H1 (cell line): ENCODE results near the gene MUC22. TPM values are rescaled to one million over a fixed set of nuclear protein-coding genes. Genes with fewer than 3 reads are reported as not detected.

Source experiments
- CTCF ChIA-PET: fragments of 300-600 bp; sonication (Branson Sonifier 250); formaldehyde crosslinking; loops from one replicate; lab custom pipeline; 2021; ENCODE audit not compliant: partially characterized antibody; lab: Charles Lee
- POLR2A ChIA-PET: fragments of 300-600 bp; sonication (Branson Sonifier 250); formaldehyde crosslinking; loops from one replicate; lab custom pipeline; 2021; ENCODE audit warnings: inconsistent platforms; ENCODE audit not compliant: partially characterized antibody; lab: Charles Lee
- DNase-seq, 2 experiments: peaks; one replicate each; pipeline versions ENCODE4 v3.0.0 to v3.0.0-alpha.2; 2010 to 2022; ENCODE audit warnings: low spot score in 2 of 2, low read depth in 1 of 2, mixed read lengths in 1 of 2
- FAIRE-seq: peaks from 2 replicates; lab custom pipeline; 2011; peaks lifted over from hg19 to GRCh38; lab: Jason Lieb, UNC
- H2AFZ ChIP-seq: 2 replicates; pipeline ENCODE4 v1.8.1; 2012; ENCODE audit warnings: low read length, inconsistent platforms
- H2AK5ac ChIP-seq: 2 replicates; pipeline ENCODE4 v1.6.1; 2013; ENCODE audit warnings: low read depth, low read length
- H2BK120ac ChIP-seq: replicated peaks from 2 replicates; pipeline ENCODE3; 2013; ENCODE audit warnings: low read depth, low read length, inconsistent platforms
- H2BK12ac ChIP-seq: 2 replicates; pipeline ENCODE4 v1.6.1; 2013; ENCODE audit warnings: low read depth, low read length
- H2BK15ac ChIP-seq: 2 replicates; pipeline ENCODE4 v1.6.1; 2013; ENCODE audit warnings: low read length
- H2BK20ac ChIP-seq: 2 replicates; pipeline ENCODE4 v1.6.1; 2013; ENCODE audit warnings: low read length
- H2BK5ac ChIP-seq: 2 replicates; pipeline ENCODE4 v1.6.1; 2013; ENCODE audit warnings: low read depth, low read length
- H3K14ac ChIP-seq: 2 replicates; pipeline ENCODE4 v1.6.1; 2013; ENCODE audit warnings: inconsistent platforms; ENCODE audit not compliant: insufficient read length
- H3K18ac ChIP-seq: 2 replicates; pipeline ENCODE4 v1.6.1; 2013; ENCODE audit warnings: low read length; ENCODE audit errors: extremely low read depth
- H3K23ac ChIP-seq: 2 replicates; pipeline ENCODE4 v1.6.1; 2013; ENCODE audit warnings: inconsistent platforms; ENCODE audit not compliant: insufficient read length
- H3K23me2 ChIP-seq: 2 replicates; pipeline ENCODE4 v1.6.1; 2013; ENCODE audit warnings: low read depth, low read length
- H3K27ac ChIP-seq: 2 replicates; pipeline ENCODE4 v1.6.1; 2011; ENCODE audit warnings: low read depth, low read length, inconsistent platforms
- H3K27me3 ChIP-seq, 4 experiments: replicated peaks in 1 of 4; 1 replicate in 1 of 4; 2 replicates in 3 of 4; pipeline versions ENCODE4 v1.6.1 to v1.8.1; 2011 to 2013; ENCODE audit warnings: low read length in 3 of 4, mild to moderate bottlenecking in 3 of 4, inconsistent platforms in 2 of 4, mixed read lengths in 2 of 4, moderate library complexity in 1 of 4; ENCODE audit not compliant: control insufficient read depth in 3 of 4, insufficient read depth in 3 of 4; ENCODE audit errors: extremely low read depth in 1 of 4
- H3K36me3 ChIP-seq, 4 experiments: 2 replicates each; pipeline versions ENCODE4 v1.6.1 to v1.8.1; 2011 to 2013; ENCODE audit warnings: mild to moderate bottlenecking in 4 of 4, low read length in 3 of 4, moderate library complexity in 2 of 4, control low read depth in 1 of 4, inconsistent platforms in 1 of 4; ENCODE audit not compliant: insufficient read depth in 4 of 4, control insufficient read depth in 2 of 4
- H3K4ac ChIP-seq: replicated peaks from 2 replicates; pipeline ENCODE3; 2013; ENCODE audit warnings: low read length, low read depth, mixed read lengths, inconsistent platforms; ENCODE audit not compliant: insufficient read length
- H3K4me1 ChIP-seq, 4 experiments: replicated peaks in 1 of 4; 1 replicate in 1 of 4; 2 replicates in 3 of 4; pipeline versions ENCODE4 v1.6.1 to v1.8.1; 2011 to 2013; ENCODE audit warnings: low read length in 3 of 4, inconsistent platforms in 2 of 4, mixed read lengths in 1 of 4; ENCODE audit not compliant: insufficient read depth in 4 of 4, control insufficient read depth in 3 of 4
- H3K4me2 ChIP-seq, 2 experiments: 2 replicates each; pipeline versions ENCODE4 v1.6.1 to v1.8.1; 2011 to 2013; ENCODE audit warnings: low read depth in 2 of 2, low read length in 2 of 2, control low read depth in 1 of 2, inconsistent platforms in 1 of 2, mild to moderate bottlenecking in 1 of 2; ENCODE audit not compliant: insufficient read depth in 1 of 2
- H3K4me3 ChIP-seq, 4 experiments: fragments of 200-600, 300-600 bp in 1 of 4; sonication (generic), shearing (Covaris generic), sonication (Bioruptor Twin) in 1 of 4; 2 replicates each; pipeline versions ENCODE4 v1.5.1 to v1.8.1; 2011 to 2016; ENCODE audit warnings: low read length in 4 of 4, low read depth in 3 of 4, control low read depth in 2 of 4, inconsistent platforms in 2 of 4, mild to moderate bottlenecking in 2 of 4, mixed read lengths in 1 of 4, moderate library complexity in 1 of 4; ENCODE audit not compliant: insufficient read depth in 2 of 4; ENCODE audit errors: extremely low read depth in 1 of 4
- H3K56ac ChIP-seq: replicated peaks from 2 replicates; pipeline ENCODE3; 2013; ENCODE audit warnings: low read depth, mild to moderate bottlenecking, mixed read lengths, low read length, inconsistent platforms; ENCODE audit not compliant: insufficient read length
- H3K79me1 ChIP-seq: 2 replicates; pipeline ENCODE4 v1.6.1; 2013; ENCODE audit warnings: low read depth, low read length, control low read depth
- H3K79me2 ChIP-seq, 2 experiments: 2 replicates each; pipeline versions ENCODE4 v1.6.1 to v1.8.1; 2012 to 2013; ENCODE audit warnings: low read length in 2 of 2, mild to moderate bottlenecking in 2 of 2, inconsistent platforms in 1 of 2; ENCODE audit not compliant: insufficient read depth in 2 of 2, control insufficient read depth in 1 of 2
- H3K9ac ChIP-seq, 4 experiments: replicated peaks in 1 of 4; 1 replicate in 1 of 4; 2 replicates in 3 of 4; pipeline versions ENCODE4 v1.6.1 to v1.8.1; 2011 to 2013; ENCODE audit warnings: low read depth in 3 of 4, low read length in 3 of 4, control low read depth in 2 of 4, mild to moderate bottlenecking in 2 of 4, moderate library complexity in 2 of 4, inconsistent platforms in 1 of 4; ENCODE audit errors: extremely low read depth in 1 of 4
- H3K9me3 ChIP-seq, 2 experiments: 2 replicates each; pipeline versions ENCODE4 v1.6.1 to v1.8.1; 2012 to 2013; ENCODE audit warnings: mild to moderate bottlenecking in 2 of 2, moderate library complexity in 2 of 2, control low read depth in 1 of 2, inconsistent platforms in 1 of 2, low read depth in 1 of 2, low read length in 1 of 2, mixed read lengths in 1 of 2; ENCODE audit not compliant: insufficient read depth in 2 of 2
- H4K20me1 ChIP-seq, 2 experiments: replicated peaks in 1 of 2; 2 replicates each; pipeline versions ENCODE3 to v1.8.1; 2011 to 2013; ENCODE audit warnings: inconsistent platforms in 2 of 2, low read length in 2 of 2, mild to moderate bottlenecking in 1 of 2; ENCODE audit not compliant: insufficient read depth in 2 of 2, control insufficient read depth in 1 of 2
- H4K5ac ChIP-seq: 2 replicates; pipeline ENCODE4 v1.6.1; 2013; ENCODE audit warnings: low read length, low read depth, mixed read lengths, inconsistent platforms; ENCODE audit not compliant: insufficient read length
- H4K8ac ChIP-seq: 2 replicates; pipeline ENCODE4 v1.8.0; 2013; ENCODE audit warnings: mild to moderate bottlenecking, moderate library complexity, low read length, inconsistent platforms; ENCODE audit not compliant: insufficient read depth; ENCODE audit errors: extremely low read depth
- H4K91ac ChIP-seq: replicated peaks from 2 replicates; pipeline ENCODE3; 2013; ENCODE audit warnings: low read length, mixed read lengths, inconsistent platforms; ENCODE audit not compliant: insufficient read length
- CEBPB ChIP-seq: IDR thresholded peaks from 2 replicates; pipeline ENCODE4 v1.6.1; 2012; ENCODE audit warnings: low read depth, low read length
- CREB1 ChIP-seq: IDR thresholded peaks from 2 replicates; pipeline ENCODE4 v1.6.1; 2012; ENCODE audit warnings: inconsistent platforms
- EP300 ChIP-seq, 2 experiments: IDR thresholded peaks; 1 replicate in 1 of 2; 2 replicates in 1 of 2; pipeline ENCODE4 v1.6.1; 2011 to 2012; ENCODE audit warnings: low read depth in 2 of 2, low read length in 2 of 2, mild to moderate bottlenecking in 2 of 2, borderline replicate concordance in 1 of 2, inconsistent platforms in 1 of 2, moderate library complexity in 1 of 2
- FOSL1 ChIP-seq: IDR thresholded peaks from 2 replicates; pipeline ENCODE4 v1.6.1; 2011; ENCODE audit warnings: mild to moderate bottlenecking, low read depth, low read length, moderate library complexity; ENCODE audit not compliant: insufficient read depth
- GTF2F1 ChIP-seq: IDR thresholded peaks from 2 replicates; pipeline ENCODE4 v1.6.1; 2012; ENCODE audit warnings: low read depth, low read length, improper control_type of control experiment, borderline replicate concordance
- HDAC2 ChIP-seq, 2 experiments: fragments of 300-600 bp in 1 of 2; sonication (generic) in 1 of 2; IDR thresholded peaks; 2 replicates each; pipeline ENCODE4 v1.6.1; 2011 to 2012; ENCODE audit warnings: low read depth in 2 of 2, low read length in 2 of 2, mild to moderate bottlenecking in 2 of 2, moderate library complexity in 2 of 2, borderline replicate concordance in 1 of 2, inconsistent platforms in 1 of 2
- HDAC6 ChIP-seq: IDR thresholded peaks from one replicate; pipeline ENCODE4 v1.7.1; 2012; ENCODE audit warnings: low read depth, mild to moderate bottlenecking, inconsistent platforms, low read length, moderate library complexity
- KDM1A ChIP-seq: fragments of 200-600, 300-600 bp; sonication (generic); IDR thresholded peaks from 2 replicates; pipeline ENCODE4 v1.7.1; 2016; ENCODE audit warnings: mild to moderate bottlenecking, low read length, borderline replicate concordance
- POLR2A ChIP-seq, 2 experiments: IDR thresholded peaks; 1 replicate in 1 of 2; 2 replicates in 1 of 2; pipeline ENCODE4 v1.6.1; 2011; ENCODE audit warnings: low read depth in 2 of 2, low read length in 2 of 2, mild to moderate bottlenecking in 2 of 2; ENCODE audit errors: control extremely low read depth in 1 of 2
- RFX5 ChIP-seq: IDR thresholded peaks from 2 replicates; pipeline ENCODE4 v1.6.1; 2011; ENCODE audit warnings: low read depth, low read length, improper control_type of control experiment, borderline replicate concordance
- RNF2 ChIP-seq: fragments of 200-900, 300-1000 bp; sonication (generic); IDR thresholded peaks from 2 replicates; pipeline ENCODE4 v1.7.1; 2016; ENCODE audit warnings: borderline replicate concordance, low read depth, mild to moderate bottlenecking, antibody characterized with exemption, low read length; ENCODE audit not compliant: poor library complexity, severe bottlenecking; ENCODE audit errors: missing control alignments
- SIX5 ChIP-seq: IDR thresholded peaks from 2 replicates; pipeline ENCODE4 v1.6.1; 2011; ENCODE audit warnings: mild to moderate bottlenecking, low read depth, low read length
- TAF7 ChIP-seq: optimal IDR thresholded peaks from 2 replicates; pipeline ENCODE3; 2011; ENCODE audit warnings: low read depth, mild to moderate bottlenecking, inconsistent platforms, low read length, moderate library complexity, borderline replicate concordance
- WGBS, 2 experiments: shearing (Covaris generic) in 1 of 2; methylation state at CpG; one replicate each; pipeline versions ENCODE4 v1.1.6 to v1.1.7; 2013 to 2015; ENCODE audit warnings: low lambda C conversion rate in 2 of 2, mixed read lengths in 2 of 2, inconsistent platforms in 1 of 2, low coverage in 1 of 2, missing lambda C conversion rate in 1 of 2; ENCODE audit not compliant: insufficient replicate concordance in 2 of 2, insufficient coverage in 1 of 2, insufficient read length in 1 of 2; ENCODE audit errors: extremely low coverage in 1 of 2, missing lambda C conversion rate in 1 of 2; 5-methylcytosine and 5-hydroxymethylcytosine counted together
- polyA plus RNA-seq, 7 experiments: library from polyadenylated mRNA; depleted of rRNA in 3 of 7; stranded (reverse) in 5 of 7; unstranded in 2 of 7; fragments of >200 nt in 5 of 7; fragments of 200-250 nt in 2 of 7; gene quantifications; 1 replicate in 5 of 7; 2 replicates in 1 of 7; 4 replicates in 1 of 7; pipeline versions ENCODE4 v1.2.1 to v1.2.3, GENCODE V29; 2011 to 2013; ENCODE audit warnings: missing spikeins in 2 of 7, mixed read lengths in 2 of 7
- total RNA-seq: library from RNA; stranded (reverse); fragmentation: NEBNext Ultra II Directional; extraction: Animal tissue kit (Norgen Biotek cat#: 25700); gene quantifications from 2 replicates; pipeline ENCODE4 v1.2.1, GENCODE V29; 2021
- TF ChIP-seq, protein P1 (sequence below): IDR thresholded peaks from 2 replicates; pipeline ENCODE4 v1.6.1; 2011; ENCODE audit warnings: low read depth, mild to moderate bottlenecking, low read length; ENCODE audit not compliant: insufficient read depth

MUC22 gene
- total and polyA plus RNA-seq, 2 of the 8 experiments (the other 6 are each of a cell fraction or from before 2014, with no cell fraction given) = 0.02 TPM; not detected in 1

DNA sequence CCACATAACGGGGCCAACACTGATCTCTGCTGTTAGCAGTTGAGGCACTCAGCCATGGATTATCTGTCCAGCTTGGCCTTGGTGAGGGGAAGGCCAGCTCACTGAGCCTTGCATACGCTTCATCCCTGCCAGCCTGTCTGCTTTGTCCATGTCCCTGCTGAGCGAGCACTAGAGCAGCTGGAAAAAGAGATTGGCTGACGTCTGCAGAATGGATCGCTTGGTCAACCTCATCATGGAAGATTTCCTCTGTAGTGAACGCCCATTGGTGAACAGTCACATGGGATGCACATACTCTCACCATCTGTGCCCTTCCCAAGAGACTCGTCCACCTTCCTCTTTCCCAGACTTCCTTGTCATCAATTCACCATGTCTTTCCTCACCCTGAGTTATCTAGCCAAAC is 26.9 kb downstream of the MUC22 start:
- no peak overlapping the region for H2BK5ac ChIP-seq
- no peaks in the 10 kb centered on the region for H3K27me3 ChIP-seq
- no peak overlapping the region for H2AK5ac ChIP-seq
- no peak overlapping the region for H2BK15ac ChIP-seq
- H4K91ac ChIP-seq = no peak overlapping the region
- H3K4me2 ChIP-seq = no peak overlapping the region
- H3K36me3 ChIP-seq = no peaks in the 10 kb centered on the region
- no peak overlapping the region for H3K27ac ChIP-seq
- no peaks in the 10 kb centered on the region for H3K23me2 ChIP-seq
- H2BK20ac ChIP-seq = no peak overlapping the region
- no peaks in the 10 kb centered on the region for H4K20me1 ChIP-seq
- no peak overlapping the region for H2BK120ac ChIP-seq
- 85% methylated on average over 7 of the region's 7 CpGs; no CpG with 5 or more reads in 1 of the 2 experiments for WGBS, 2 experiments
- POLR2A ChIA-PET = no interaction called here
- no peak for FAIRE-seq
- H3K4ac ChIP-seq = no peak overlapping the region
- no peak overlapping the region for H2AFZ ChIP-seq
- H3K14ac ChIP-seq = no peak overlapping the region
- H3K4me3 ChIP-seq = no peak overlapping the region
- H3K18ac ChIP-seq = no peak overlapping the region
- CTCF ChIA-PET = interaction anchor here (1.0 to 2.7 kb wide), 3 partner anchors 32 to 95 kb away, joined by 4 to 11 read pairs (median 6); no protein-coding TSS in a partner anchor
- no peaks in the 10 kb centered on the region for H3K79me1 ChIP-seq
- H3K9me3 ChIP-seq = no peaks in the 10 kb centered on the region
- H4K5ac ChIP-seq = no peak overlapping the region
- H3K23ac ChIP-seq = no peak overlapping the region
- DNase-seq = no peak
- H3K4me1 ChIP-seq = no peaks in the 10 kb centered on the region
- H3K56ac ChIP-seq = no peak overlapping the region
- H3K79me2 ChIP-seq = no peaks in the 10 kb centered on the region
- no peak overlapping the region for H4K8ac ChIP-seq
- H2BK12ac ChIP-seq = no peak overlapping the region
- no peak overlapping the region; a peak in 1 of 7 replicates for H3K9ac ChIP-seq
- TF ChIP-seq SIX5 = no peak
- TF ChIP-seq POLR2A (IDR thresholded peaks at IDR 0.05; ENCODE audit: control extremely low read depth in 1 of 2, low read depth in 2 of 2, low read length in 2 of 2) = no peak
- no peak for TF ChIP-seq RNF2
- TF ChIP-seq EP300 (IDR thresholded peaks at IDR 0.05; ENCODE audit: borderline replicate concordance in 1 of 2, low read depth in 2 of 2, low read length in 2 of 2) = no peak
- TF ChIP-seq RFX5 = no peak
- TF ChIP-seq, protein P1, sequence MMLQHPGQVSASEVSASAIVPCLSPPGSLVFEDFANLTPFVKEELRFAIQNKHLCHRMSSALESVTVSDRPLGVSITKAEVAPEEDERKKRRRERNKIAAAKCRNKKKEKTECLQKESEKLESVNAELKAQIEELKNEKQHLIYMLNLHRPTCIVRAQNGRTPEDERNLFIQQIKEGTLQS = no peak
- TF ChIP-seq HDAC2 (IDR thresholded peaks at IDR 0.05; ENCODE audit: borderline replicate concordance in 1 of 2, low read depth in 2 of 2, low read length in 2 of 2) = no peak
- TF ChIP-seq CREB1 = no peak
- no peak for TF ChIP-seq GTF2F1
- TF ChIP-seq HDAC6 = no peak
- no peak for TF ChIP-seq TAF7
- TF ChIP-seq KDM1A = no peak
- no peak for TF ChIP-seq CEBPB
- no peak for TF ChIP-seq FOSL1
